Astrocyte of the spinal cord (primary cell): Measurements from ENCODE around the gene GALNT17.
"Not testable (repeated sequence)": the region's sequence is repeated elsewhere in the genome, so short reads cannot be mapped to it uniquely, and the experiment has no call there.

Experiments
- DNase-seq: peaks from one replicate; pipeline ENCODE4 v3.0.0; 2011; ENCODE audit warnings: low read depth, low spot score
- H3K4me3 ChIP-seq: 2 replicates; pipeline ENCODE4 v1.5.1; 2011; ENCODE audit warnings: low read depth, mild to moderate bottlenecking, low read length, moderate library complexity
- CTCF ChIP-seq: IDR thresholded peaks from 2 replicates; pipeline ENCODE4 v1.5.1; 2012; ENCODE audit warnings: low read depth, mild to moderate bottlenecking, low read length, inconsistent platforms
- in situ Hi-C: cut with HindIII; loops from 2 replicates; pipeline ENCODE4 v1.10.0; 2017; ENCODE audit warnings: low sequenced_read_pairs

GALNT17 gene

GRCh38 chr7:71633551-71634008 lies 501.6 kb downstream of the GALNT17 start:
- TF ChIP-seq CTCF = no peak
- DNase-seq = peak; percentile 93
- no peak overlapping the region for H3K4me3 ChIP-seq
- in situ Hi-C loops = no loop called here

GRCh38 chr7:71635849-71636248 lies 503.9 kb downstream of the GALNT17 start:
- in situ Hi-C loops = not testable (repeated sequence)

GRCh38 chr7:71636329-71636728 lies 504.4 kb downstream of the GALNT17 start:
- no peak for TF ChIP-seq CTCF

More at GRCh38 chr7:71635849-71636248, 503.9 kb downstream of the GALNT17 start:
- not testable (repeated sequence) for H3K4me3 ChIP-seq, DNase-seq

GRCh38 chr7:71637578-71637977 lies 505.6 kb downstream of the GALNT17 start:
- H3K4me3 ChIP-seq = no peak overlapping the region
- in situ Hi-C loops = no loop called here
- peak; percentile 66 for DNase-seq
- TF ChIP-seq CTCF = no peak

More at GRCh38 chr7:71636329-71636728, 504.4 kb downstream of the GALNT17 start:
- H3K4me3 ChIP-seq = no peak overlapping the region
- in situ Hi-C loops = no loop called here
- DNase-seq = peak; percentile 49

GRCh38 chr7:71638108-71638507 lies 506.2 kb downstream of the GALNT17 start:
- DNase-seq = no peak
- H3K4me3 ChIP-seq = no peak overlapping the region
- no peak for TF ChIP-seq CTCF
- in situ Hi-C loops = no loop called here

GRCh38 chr7:71639382-71640085 lies 507.6 kb downstream of the GALNT17 start:
- TF ChIP-seq CTCF = no peak
- in situ Hi-C loops = no loop called here

GRCh38 chr7:71643031-71643430 lies 511.1 kb downstream of the GALNT17 start:
- H3K4me3 ChIP-seq, in situ Hi-C loops: not testable (repeated sequence)

More at GRCh38 chr7:71639382-71640085, 507.6 kb downstream of the GALNT17 start:
- H3K4me3 ChIP-seq = no peak overlapping the region
- DNase-seq = no peak

More at GRCh38 chr7:71643031-71643430, 511.1 kb downstream of the GALNT17 start:
- DNase-seq = not testable (repeated sequence)
